ENCODE measurements around the gene SPAG16. TPM values are rescaled to one million over a fixed set of nuclear protein-coding genes. Genes with fewer than 3 reads are reported as not detected.
A peak's percentile ranks its signal among the peaks of the same experiment; 100 is the strongest.
"Not testable (repeated sequence)": the region's sequence is repeated elsewhere in the genome, so short reads cannot be mapped to it uniquely, and the experiment has no call there.

Gene SPAG16
- total RNA-seq, 1 experiment from 2014 or later: 28.2 TPM

- not testable (repeated sequence) for H3K4me3 ChIP-seq; H3K9me3 ChIP-seq (replicated peaks); H3K4me1 ChIP-seq; DNase-seq; H3K36me3 ChIP-seq; H3K27me3 ChIP-seq; H3K27ac ChIP-seq
Measured at GRCh38 chr2:213410687-213411086, 126.4 kb downstream of the SPAG16 start.

GRCh38 chr2:213411582-213412289 is 127.5 kb downstream of the SPAG16 start:
- Histone ChIP-seq H3K4me3 (no peak overlapping the region), H3K36me3 (no peaks in the 10 kb centered on the region), H3K9me3 (replicated peaks) (no peaks in the 10 kb centered on the region), H3K27me3 (no peaks in the 10 kb centered on the region), H3K27ac (no peak overlapping the region), H3K4me1 (no peaks in the 10 kb centered on the region)
- DNase-seq: no peak

DNA sequence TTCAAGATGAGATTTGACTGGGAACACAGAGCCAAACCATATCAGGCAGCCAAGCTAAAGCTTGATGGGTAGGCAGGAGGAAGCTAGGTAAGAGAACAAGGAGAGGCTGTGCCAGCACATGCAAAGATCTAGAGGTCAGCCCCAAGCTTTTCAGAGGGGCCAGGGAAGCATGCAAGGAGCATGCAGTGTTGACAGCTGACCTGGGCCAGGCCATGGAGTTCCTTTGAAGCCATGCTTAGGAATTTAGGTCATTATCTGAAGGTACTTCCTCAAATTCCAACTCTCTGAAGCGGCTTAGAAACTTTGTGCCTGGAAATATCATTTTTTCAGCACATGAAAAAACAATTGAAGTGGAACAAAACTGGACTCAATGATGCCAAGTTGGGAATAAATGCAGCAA is 130.8 kb downstream of the SPAG16 start:
- H3K9me3 ChIP-seq (replicated peaks): no peaks in the 10 kb centered on the region
- H3K36me3 ChIP-seq: no peaks in the 10 kb centered on the region
- no peak overlapping the region for H3K4me3 ChIP-seq
- H3K27ac ChIP-seq: no peak overlapping the region
- no peaks in the 10 kb centered on the region for H3K4me1 ChIP-seq
- no peaks in the 10 kb centered on the region for H3K27me3 ChIP-seq
- DNase-seq: no peak

DNA sequence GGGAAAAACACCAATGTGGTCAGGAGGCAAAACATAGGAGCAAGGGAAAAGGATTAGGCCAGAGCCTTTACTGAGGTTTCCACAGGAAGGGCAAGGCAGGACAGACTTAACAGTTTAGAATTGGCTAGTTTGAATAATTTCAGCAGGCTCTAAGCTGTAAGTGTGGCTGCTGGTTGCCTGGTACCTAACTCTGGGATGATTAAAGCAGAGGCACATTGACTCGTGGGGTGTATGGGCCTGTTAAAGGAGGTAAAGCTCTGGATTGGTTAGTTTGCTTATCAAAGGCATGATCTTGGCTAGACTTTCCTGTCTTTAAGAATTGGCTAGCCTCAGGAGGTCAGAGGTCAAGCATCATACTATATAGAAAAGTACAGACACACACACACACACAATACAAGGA is 132.6 kb downstream of the SPAG16 start:
- H3K27me3 ChIP-seq: no peaks in the 10 kb centered on the region

DNA sequence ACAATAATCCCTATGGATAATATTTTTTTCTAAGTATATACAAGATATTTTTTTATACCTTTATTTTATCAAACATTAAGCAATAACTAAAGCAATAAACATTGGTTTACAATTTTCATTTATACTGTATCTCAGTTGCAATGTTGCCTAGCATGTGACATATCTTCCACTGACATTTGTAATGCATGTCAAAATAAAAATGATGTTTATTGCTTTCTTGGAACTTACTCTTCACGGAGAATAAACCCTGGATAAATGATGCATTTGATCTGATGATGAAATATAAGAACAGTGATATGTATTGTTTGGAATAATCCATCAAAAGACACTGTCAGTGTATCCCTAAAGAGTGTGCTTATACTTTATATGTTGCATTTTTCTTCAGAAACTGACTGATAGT is 135.7 kb downstream of the SPAG16 start:
- Histone ChIP-seq H3K9me3 (replicated peaks) (no peaks in the 10 kb centered on the region), H3K27ac (no peak overlapping the region), H3K4me1 (no peaks in the 10 kb centered on the region), H3K27me3 (no peaks in the 10 kb centered on the region), H3K4me3 (no peak overlapping the region), H3K36me3 (no peaks in the 10 kb centered on the region)
- no peak for DNase-seq

More for the DNA sequence above, 132.6 kb downstream of the SPAG16 start:
- H3K4me1 ChIP-seq: no peaks in the 10 kb centered on the region
- no peak overlapping the region for H3K27ac ChIP-seq
- DNase-seq: no peak
- H3K9me3 ChIP-seq (replicated peaks): no peaks in the 10 kb centered on the region
- H3K4me3 ChIP-seq: no peak overlapping the region
- no peaks in the 10 kb centered on the region for H3K36me3 ChIP-seq

DNA sequence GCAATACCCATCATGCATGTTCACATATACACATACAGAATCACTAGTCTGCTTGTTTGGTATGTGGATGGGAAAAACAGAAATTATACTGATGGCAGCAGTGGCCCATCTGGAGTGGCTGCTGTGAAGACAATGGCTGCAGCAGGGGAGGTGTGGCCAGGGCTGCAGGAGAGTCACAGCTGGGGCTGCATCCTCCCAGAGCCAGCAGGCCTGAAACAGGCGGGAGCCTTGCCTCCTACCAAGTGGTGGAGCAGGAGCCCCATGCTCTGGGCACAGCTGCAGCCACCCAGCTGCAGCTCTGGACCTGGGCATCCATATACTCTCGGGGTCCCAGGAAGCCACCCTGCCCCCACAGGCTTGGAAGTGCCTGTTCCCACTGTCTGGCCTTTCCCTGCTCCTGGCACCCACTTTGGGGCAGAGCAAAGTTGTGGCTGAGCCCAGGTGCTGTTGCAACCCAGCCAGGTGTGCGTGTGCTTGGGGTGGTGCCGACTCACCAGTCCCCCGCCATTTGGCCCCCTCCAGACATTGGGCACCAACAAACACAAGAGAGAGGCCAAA is 136.6 kb downstream of the SPAG16 start:
- Histone ChIP-seq H3K27ac (no peak overlapping the region), H3K27me3 (no peaks in the 10 kb centered on the region), H3K4me3 (no peak overlapping the region), H3K9me3 (replicated peaks) (no peaks in the 10 kb centered on the region), H3K36me3 (no peaks in the 10 kb centered on the region), H3K4me1 (no peaks in the 10 kb centered on the region)
- DNase-seq: no peak

- Histone ChIP-seq H3K36me3 (no peaks in the 10 kb centered on the region), H3K4me3 (no peak overlapping the region), H3K9me3 (replicated peaks) (no peaks in the 10 kb centered on the region), H3K27ac (no peak overlapping the region), H3K4me1 (no peaks in the 10 kb centered on the region), H3K27me3 (no peaks in the 10 kb centered on the region)
- no peak for DNase-seq
Measured at GRCh38 chr2:213422211-213422610, 137.9 kb downstream of the SPAG16 start.

GRCh38 chr2:213425618-213426017 is 141.4 kb downstream of the SPAG16 start:
- H3K36me3 ChIP-seq: no peaks in the 10 kb centered on the region
- no peak overlapping the region for H3K4me3 ChIP-seq
- H3K4me1 ChIP-seq: no peaks in the 10 kb centered on the region
- DNase-seq: no peak
- H3K27me3 ChIP-seq: no peaks in the 10 kb centered on the region
- H3K27ac ChIP-seq: no peak overlapping the region
- no peaks in the 10 kb centered on the region for H3K9me3 ChIP-seq (replicated peaks)

DNA sequence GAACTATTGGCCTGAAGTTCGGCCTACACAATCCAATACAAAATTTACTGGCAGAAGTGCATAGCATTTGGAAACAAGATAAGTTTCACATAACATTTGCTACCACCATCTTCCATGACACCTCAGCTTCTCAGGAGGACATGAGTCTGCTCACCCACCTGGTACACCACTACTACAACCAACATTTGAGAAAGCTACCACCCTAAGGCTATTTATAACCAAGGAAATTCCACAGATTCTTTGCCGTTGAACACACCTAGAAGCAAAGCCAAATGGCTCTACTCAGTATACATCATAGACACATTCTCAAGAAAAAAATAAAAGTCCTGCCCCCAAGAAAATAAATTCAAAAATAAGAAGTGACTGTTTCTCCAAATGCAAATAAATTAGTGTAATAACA is 145.3 kb downstream of the SPAG16 start:
- no peaks in the 10 kb centered on the region for H3K9me3 ChIP-seq (replicated peaks)
- H3K4me3 ChIP-seq: no peak overlapping the region
- H3K27ac ChIP-seq: no peak overlapping the region
- no peak for DNase-seq
- no peaks in the 10 kb centered on the region for H3K27me3 ChIP-seq
- H3K36me3 ChIP-seq: no peaks in the 10 kb centered on the region
- H3K4me1 ChIP-seq: no peaks in the 10 kb centered on the region

DNA sequence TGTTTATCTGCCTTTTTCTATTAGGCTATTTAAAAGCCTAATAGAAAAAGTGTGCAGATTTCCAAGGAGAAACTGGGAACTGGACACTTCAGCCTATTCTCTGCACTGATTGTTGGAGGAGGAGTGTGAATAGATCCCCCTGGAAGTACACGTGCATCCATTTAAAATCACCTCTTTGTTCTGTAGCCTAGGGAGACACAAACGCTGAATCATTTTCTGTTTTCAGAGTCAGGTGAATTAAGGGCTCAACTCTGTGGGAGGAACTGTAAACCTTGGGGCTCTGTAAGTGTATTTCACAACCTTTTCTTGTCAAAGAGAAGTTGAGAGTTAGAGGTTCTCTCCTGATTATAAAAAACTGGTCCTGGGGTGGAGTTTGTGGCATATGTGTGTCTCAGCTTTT is 159.7 kb downstream of the SPAG16 start:
- no peak for DNase-seq
- no peak overlapping the region for H3K27ac ChIP-seq
- no peaks in the 10 kb centered on the region for H3K9me3 ChIP-seq (replicated peaks)
- no peaks in the 10 kb centered on the region for H3K36me3 ChIP-seq
- H3K4me1 ChIP-seq: no peaks in the 10 kb centered on the region
- no peak overlapping the region for H3K4me3 ChIP-seq
- no peaks in the 10 kb centered on the region for H3K27me3 ChIP-seq

DNA sequence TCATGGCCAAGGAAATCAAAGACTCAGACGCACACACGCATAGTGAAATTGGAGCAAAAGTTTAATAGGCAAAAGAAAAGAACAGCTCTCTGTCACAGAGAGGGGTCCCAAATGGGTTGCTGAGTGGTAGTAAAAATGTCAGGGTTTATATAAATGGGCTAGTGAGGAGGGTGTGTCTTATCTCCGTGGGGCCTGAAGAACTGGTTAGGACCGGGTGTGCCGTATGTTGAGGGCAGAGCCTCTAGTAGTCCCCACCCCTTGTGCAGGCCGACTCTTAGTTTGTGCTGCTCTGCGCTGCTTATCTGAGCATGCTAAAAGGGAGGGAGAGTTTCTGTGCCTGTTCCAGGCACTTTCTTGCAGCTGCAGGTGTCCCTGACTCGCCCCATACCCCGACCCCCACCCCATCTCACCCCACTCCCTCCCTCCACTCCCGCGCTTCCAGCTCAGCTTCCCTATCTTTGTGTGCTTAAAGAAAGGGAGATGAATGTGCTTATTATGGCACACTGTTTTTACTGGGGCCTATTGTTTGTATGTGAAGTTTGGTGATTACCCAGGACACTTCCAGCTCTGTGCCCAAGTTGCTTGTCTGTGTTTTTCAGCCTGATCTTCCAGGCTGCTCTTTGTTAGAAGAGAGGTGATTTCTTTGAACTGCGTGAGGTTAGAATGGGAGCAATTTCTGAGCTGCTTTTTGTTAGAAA is 167.4 kb downstream of the SPAG16 start:
- DNase-seq: no peak
- Histone ChIP-seq H3K4me1 (peaks cover 19% of the 10 kb centered on the region), H3K27ac (no peak overlapping the region), H3K9me3 (replicated peaks) (no peaks in the 10 kb centered on the region), H3K27me3 (no peaks in the 10 kb centered on the region), H3K4me3 (no peak overlapping the region), H3K36me3 (no peaks in the 10 kb centered on the region; the same call in 1 of the 2 replicates)

- peak; percentile 49 to 59 for DNase-seq
- H3K4me3 ChIP-seq: no peak overlapping the region
Measured at GRCh38 chr2:213455316-213456008, 171.2 kb downstream of the SPAG16 start.

GRCh38 chr2:213475433-213475832 is 191.2 kb downstream of the SPAG16 start:
- Histone ChIP-seq H3K9me3 (replicated peaks) (no peaks in the 10 kb centered on the region), H3K36me3 (no peaks in the 10 kb centered on the region), H3K4me1 (no peaks in the 10 kb centered on the region), H3K27me3 (no peaks in the 10 kb centered on the region), H3K4me3 (no peak overlapping the region), H3K27ac (no peak overlapping the region)
- DNase-seq: peak in 1 of 2 experiments; percentile 10

More at GRCh38 chr2:213455316-213456008, 171.2 kb downstream of the SPAG16 start:
- Histone ChIP-seq H3K9me3 (replicated peaks) (no peaks in the 10 kb centered on the region), H3K4me1 (peaks cover 19% of the 10 kb centered on the region), H3K27ac (peak overlapping the region; percentile 42; the same call in 1 of the 2 replicates), H3K27me3 (no peaks in the 10 kb centered on the region), H3K36me3 (no peaks in the 10 kb centered on the region; the same call in 1 of the 2 replicates)

DNA sequence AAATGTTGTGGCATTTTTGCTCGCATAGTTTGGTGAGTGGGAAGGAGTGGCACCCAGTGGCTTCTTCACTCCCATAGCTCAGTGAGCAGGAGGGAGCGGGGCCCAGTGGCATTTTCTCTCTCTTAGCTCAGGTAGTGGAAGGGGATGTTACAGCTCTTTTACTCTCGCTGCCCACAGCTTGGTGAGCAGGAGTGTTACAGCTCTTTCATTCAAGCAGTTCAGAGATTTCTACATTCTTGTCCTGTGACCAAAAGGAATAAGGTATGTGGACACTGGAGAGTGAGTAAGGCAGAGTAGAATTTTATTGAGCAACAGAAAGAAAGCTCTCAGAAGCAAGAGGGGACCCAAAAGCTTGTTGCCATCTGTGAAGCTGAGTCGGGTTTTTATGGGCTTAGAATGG is 192.4 kb downstream of the SPAG16 start:
- H3K36me3 ChIP-seq: no peaks in the 10 kb centered on the region

DNA sequence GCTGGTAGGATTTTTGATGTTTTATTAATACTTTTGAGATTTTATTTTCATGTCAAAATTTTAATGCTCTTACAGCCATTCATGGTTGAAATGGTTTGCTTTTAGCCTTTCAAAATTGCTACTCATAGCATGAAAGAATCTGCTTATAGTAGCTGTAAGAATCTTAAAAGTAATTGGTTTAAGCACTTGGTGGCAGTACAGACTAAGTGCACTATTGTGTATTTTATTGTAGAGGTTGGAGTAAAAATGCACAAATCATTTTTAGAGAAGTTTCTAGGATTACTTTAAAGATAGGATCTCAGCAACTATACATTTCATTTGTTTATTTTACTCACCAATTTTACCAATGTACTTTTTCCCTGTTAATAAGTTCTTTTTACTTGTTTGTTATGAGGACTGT is 205.8 kb downstream of the SPAG16 start:
- Histone ChIP-seq H3K27me3 (no peaks in the 10 kb centered on the region), H3K27ac (no peak overlapping the region), H3K36me3 (no peaks in the 10 kb centered on the region), H3K4me3 (no peak overlapping the region), H3K4me1 (no peaks in the 10 kb centered on the region), H3K9me3 (replicated peaks) (no peaks in the 10 kb centered on the region)
- DNase-seq: no peak

More for the DNA sequence above, 192.4 kb downstream of the SPAG16 start:
- H3K27ac ChIP-seq: no peak overlapping the region
- no peaks in the 10 kb centered on the region for H3K9me3 ChIP-seq (replicated peaks)
- DNase-seq: no peak
- H3K4me1 ChIP-seq: no peaks in the 10 kb centered on the region
- no peak overlapping the region for H3K4me3 ChIP-seq
- no peaks in the 10 kb centered on the region for H3K27me3 ChIP-seq

All from SJCRH30 (cell line).